ENCODE data around the gene TEX48. TPM values are rescaled to one million over a fixed set of nuclear protein-coding genes. Genes with fewer than 3 reads are reported as not detected.

Gene TEX48
- total and polyA plus RNA-seq, 2 donors (not counting 1 experiment from before 2014, with no cell fraction given) = not detected

DNA sequence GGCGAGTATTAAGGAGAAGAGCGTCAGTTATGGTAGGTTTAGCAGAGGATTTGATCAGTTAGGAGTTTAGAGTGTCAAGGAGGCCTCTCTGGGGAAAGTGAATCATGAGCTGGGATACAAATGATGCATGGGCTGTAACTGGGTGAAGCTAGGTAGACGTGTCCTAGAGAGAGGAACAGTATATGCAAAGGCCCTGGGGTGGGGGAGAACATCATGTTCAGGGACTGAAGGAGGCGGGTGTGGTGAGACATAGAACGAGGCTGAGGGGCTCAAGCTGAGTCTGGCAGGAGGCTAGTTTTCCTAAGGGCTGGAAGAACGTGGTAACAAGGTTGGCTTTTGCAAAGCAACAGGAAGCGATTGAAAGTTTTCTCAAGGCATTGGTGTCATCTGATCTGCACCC is 60.4 kb downstream of the TEX48 start:
- H2AFZ ChIP-seq (ENCODE audit: low read length) = no peak overlapping the region
- H3K79me2 ChIP-seq (ENCODE audit: control insufficient read depth, insufficient read depth, low read length) = no peaks in the 10 kb centered on the region
- H4K20me1 ChIP-seq (ENCODE audit: control insufficient read depth, extremely low read depth, insufficient read depth, low read length) = no peaks in the 10 kb centered on the region
- no peak overlapping the region for H3K9ac ChIP-seq (ENCODE audit: insufficient read depth, low read length)
- no peak overlapping the region for H3K4me2 ChIP-seq (ENCODE audit: extremely low read depth, insufficient read depth, low read length)
- no peaks in the 10 kb centered on the region for H3K36me3 ChIP-seq (ENCODE audit: control insufficient read depth, insufficient read depth, low read length)
- H3K4me1 ChIP-seq (ENCODE audit: control insufficient read depth, extremely low read depth, insufficient read depth, low read length) = peaks cover 3% of the 10 kb centered on the region
- no peak for DNase-seq (ENCODE audit: low read depth in 2 of 2)
- no peaks in the 10 kb centered on the region for H3K27me3 ChIP-seq (ENCODE audit: control insufficient read depth, insufficient read depth, low read length)
- no peak for TF ChIP-seq EZH2 (IDR thresholded peaks at IDR 0.05; ENCODE audit: low read length, missing control alignments)
- TF ChIP-seq, protein P1, sequence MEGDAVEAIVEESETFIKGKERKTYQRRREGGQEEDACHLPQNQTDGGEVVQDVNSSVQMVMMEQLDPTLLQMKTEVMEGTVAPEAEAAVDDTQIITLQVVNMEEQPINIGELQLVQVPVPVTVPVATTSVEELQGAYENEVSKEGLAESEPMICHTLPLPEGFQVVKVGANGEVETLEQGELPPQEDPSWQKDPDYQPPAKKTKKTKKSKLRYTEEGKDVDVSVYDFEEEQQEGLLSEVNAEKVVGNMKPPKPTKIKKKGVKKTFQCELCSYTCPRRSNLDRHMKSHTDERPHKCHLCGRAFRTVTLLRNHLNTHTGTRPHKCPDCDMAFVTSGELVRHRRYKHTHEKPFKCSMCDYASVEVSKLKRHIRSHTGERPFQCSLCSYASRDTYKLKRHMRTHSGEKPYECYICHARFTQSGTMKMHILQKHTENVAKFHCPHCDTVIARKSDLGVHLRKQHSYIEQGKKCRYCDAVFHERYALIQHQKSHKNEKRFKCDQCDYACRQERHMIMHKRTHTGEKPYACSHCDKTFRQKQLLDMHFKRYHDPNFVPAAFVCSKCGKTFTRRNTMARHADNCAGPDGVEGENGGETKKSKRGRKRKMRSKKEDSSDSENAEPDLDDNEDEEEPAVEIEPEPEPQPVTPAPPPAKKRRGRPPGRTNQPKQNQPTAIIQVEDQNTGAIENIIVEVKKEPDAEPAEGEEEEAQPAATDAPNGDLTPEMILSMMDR (conservative IDR thresholded peaks at IDR 0.05 in 1 of 2, IDR thresholded peaks at IDR 0.05 in 1 of 2; ENCODE audit: low read depth in 1 of 2, low read length in 2 of 2) = no peak
- no peak overlapping the region for H3K27ac ChIP-seq (ENCODE audit: insufficient read depth, low read length)
- no peaks in the 10 kb centered on the region for H3K9me3 ChIP-seq (ENCODE audit: control insufficient read depth, insufficient read depth, low read depth, low read length)
- no peak overlapping the region for H3K4me3 ChIP-seq (replicated peaks in 1 of 4; ENCODE audit: control extremely low read depth in 1 of 4, insufficient read depth in 1 of 4, low read depth in 3 of 4, low read length in 4 of 4)

DNA sequence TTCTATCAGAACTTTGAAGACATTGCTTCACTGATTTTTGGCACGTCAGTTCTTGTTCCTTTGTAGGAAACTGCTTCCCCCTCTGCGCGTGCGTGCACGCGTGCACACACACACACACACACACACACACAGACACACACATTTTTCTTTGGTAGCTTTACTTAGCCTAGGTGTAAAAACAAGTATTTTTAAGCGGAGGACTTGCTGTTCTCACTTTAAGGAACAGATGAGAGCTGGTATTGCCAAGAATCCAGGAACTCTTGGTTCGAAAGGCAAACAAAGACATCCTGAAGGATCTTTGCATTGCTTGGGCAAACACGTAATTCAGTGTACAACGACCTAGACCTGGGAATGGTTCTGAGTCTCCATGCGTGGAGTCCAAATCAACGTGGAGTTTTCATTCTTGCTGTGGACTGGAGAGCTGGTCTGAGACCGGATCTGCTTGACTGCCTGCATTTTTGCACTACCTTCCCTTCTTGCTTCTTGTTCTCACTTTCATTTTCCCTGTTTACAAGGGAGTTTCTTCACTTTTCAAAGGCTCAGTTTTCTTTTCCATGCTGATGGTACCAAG is 62.7 kb downstream of the TEX48 start:
- H4K20me1 ChIP-seq (ENCODE audit: control insufficient read depth, extremely low read depth, insufficient read depth, low read length) = no peaks in the 10 kb centered on the region

DNA sequence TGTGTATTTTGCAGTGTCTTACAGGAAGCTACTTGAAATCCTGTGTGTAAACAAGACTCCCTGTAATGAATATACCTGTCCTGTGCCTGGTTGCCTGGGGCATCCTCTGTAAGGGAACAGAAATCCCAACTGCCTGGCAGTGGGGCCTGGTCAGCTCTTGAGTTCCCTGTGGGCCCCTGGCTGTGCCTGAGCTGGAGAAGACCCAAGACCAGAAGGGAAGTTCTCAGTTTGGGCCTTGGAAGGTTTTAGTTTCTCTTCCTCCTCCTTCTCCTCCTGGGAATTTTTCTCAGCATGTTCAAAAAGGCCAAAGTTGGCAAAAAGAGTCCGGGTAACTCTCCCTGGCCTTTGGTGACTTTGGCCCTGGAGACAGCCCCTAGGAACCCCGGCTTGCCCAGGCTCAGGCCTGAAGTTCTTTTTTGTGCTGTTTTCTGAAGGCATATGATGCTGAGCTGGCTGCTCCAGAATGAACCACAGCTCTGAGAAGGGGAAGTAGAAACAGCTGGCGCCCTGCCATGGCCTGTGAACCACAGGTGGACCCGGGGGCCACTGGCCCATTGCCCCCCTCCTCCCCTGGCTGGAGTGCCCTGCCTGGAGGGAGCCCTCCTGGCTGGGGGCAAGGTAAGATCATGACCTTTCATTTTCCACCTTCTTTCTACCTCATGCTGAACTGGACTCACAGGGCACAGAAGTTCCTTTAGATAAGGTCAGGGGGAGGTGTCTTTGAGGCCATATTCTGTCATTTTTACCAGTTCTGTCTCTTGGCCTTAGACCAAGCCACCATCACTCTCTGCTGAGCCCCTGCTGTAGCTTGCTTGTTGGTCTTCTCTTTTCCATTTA is 65.1 kb downstream of the TEX48 start:
- DNase-seq (ENCODE audit: low read depth in 2 of 2) = no peak
- no peaks in the 10 kb centered on the region for H3K4me1 ChIP-seq (ENCODE audit: control insufficient read depth, extremely low read depth, insufficient read depth, low read length)
- TF ChIP-seq, protein P1 (conservative IDR thresholded peaks at IDR 0.05 in 1 of 2, IDR thresholded peaks at IDR 0.05 in 1 of 2; ENCODE audit: low read depth in 1 of 2, low read length in 2 of 2) = no peak
- no peak for TF ChIP-seq EZH2 (IDR thresholded peaks at IDR 0.05; ENCODE audit: low read length, missing control alignments)
- H3K27ac ChIP-seq (ENCODE audit: insufficient read depth, low read length) = no peak overlapping the region
- no peaks in the 10 kb centered on the region for H3K36me3 ChIP-seq (ENCODE audit: control insufficient read depth, insufficient read depth, low read length)
- no peaks in the 10 kb centered on the region for H3K79me2 ChIP-seq (ENCODE audit: control insufficient read depth, insufficient read depth, low read length)
- H3K27me3 ChIP-seq (ENCODE audit: control insufficient read depth, insufficient read depth, low read length) = no peaks in the 10 kb centered on the region
- no peak overlapping the region for H3K4me2 ChIP-seq (ENCODE audit: extremely low read depth, insufficient read depth, low read length)
- H4K20me1 ChIP-seq (ENCODE audit: control insufficient read depth, extremely low read depth, insufficient read depth, low read length) = no peaks in the 10 kb centered on the region
- no peak overlapping the region for H3K4me3 ChIP-seq (replicated peaks in 1 of 4; ENCODE audit: control extremely low read depth in 1 of 4, insufficient read depth in 1 of 4, low read depth in 3 of 4, low read length in 4 of 4)
- H3K9me3 ChIP-seq (ENCODE audit: control insufficient read depth, insufficient read depth, low read depth, low read length) = no peaks in the 10 kb centered on the region
- no peak overlapping the region for H3K9ac ChIP-seq (ENCODE audit: insufficient read depth, low read length)
- no peak overlapping the region for H2AFZ ChIP-seq (ENCODE audit: low read length)

More for the DNA sequence above, 62.7 kb downstream of the TEX48 start:
- H3K4me3 ChIP-seq (replicated peaks in 1 of 4; ENCODE audit: control extremely low read depth in 1 of 4, insufficient read depth in 1 of 4, low read depth in 3 of 4, low read length in 4 of 4) = no peak overlapping the region
- no peak overlapping the region for H3K27ac ChIP-seq (ENCODE audit: insufficient read depth, low read length)
- H3K9me3 ChIP-seq (ENCODE audit: control insufficient read depth, insufficient read depth, low read depth, low read length) = no peaks in the 10 kb centered on the region
- no peak overlapping the region for H3K9ac ChIP-seq (ENCODE audit: insufficient read depth, low read length)
- no peak overlapping the region for H2AFZ ChIP-seq (ENCODE audit: low read length)
- no peak for DNase-seq (ENCODE audit: low read depth in 2 of 2)
- no peaks in the 10 kb centered on the region for H3K79me2 ChIP-seq (ENCODE audit: control insufficient read depth, insufficient read depth, low read length)
- H3K36me3 ChIP-seq (ENCODE audit: control insufficient read depth, insufficient read depth, low read length) = no peaks in the 10 kb centered on the region
- H3K4me1 ChIP-seq (ENCODE audit: control insufficient read depth, extremely low read depth, insufficient read depth, low read length) = peaks cover 3% of the 10 kb centered on the region
- no peaks in the 10 kb centered on the region for H3K27me3 ChIP-seq (ENCODE audit: control insufficient read depth, insufficient read depth, low read length)
- no peak for TF ChIP-seq EZH2 (IDR thresholded peaks at IDR 0.05; ENCODE audit: low read length, missing control alignments)
- TF ChIP-seq, protein P1 (conservative IDR thresholded peaks at IDR 0.05 in 1 of 2, IDR thresholded peaks at IDR 0.05 in 1 of 2; ENCODE audit: low read depth in 1 of 2, low read length in 2 of 2) = no peak
- H3K4me2 ChIP-seq (ENCODE audit: extremely low read depth, insufficient read depth, low read length) = no peak overlapping the region

Data from fibroblast of lung (primary cell).